IPS-NIHi7 (cell line): Measurements from ENCODE around the gene HAGHL.
"Not testable (repeated sequence)": the region's sequence is repeated elsewhere in the genome, so short reads cannot be mapped to it uniquely, and the experiment has no call there.

Source experiments
- DNase-seq: peaks from one replicate; pipeline ENCODE4 v3.0.0; 2012; ENCODE audit warnings: mixed read lengths; ENCODE audit errors: extremely low spot score

The HAGHL gene

DNA sequence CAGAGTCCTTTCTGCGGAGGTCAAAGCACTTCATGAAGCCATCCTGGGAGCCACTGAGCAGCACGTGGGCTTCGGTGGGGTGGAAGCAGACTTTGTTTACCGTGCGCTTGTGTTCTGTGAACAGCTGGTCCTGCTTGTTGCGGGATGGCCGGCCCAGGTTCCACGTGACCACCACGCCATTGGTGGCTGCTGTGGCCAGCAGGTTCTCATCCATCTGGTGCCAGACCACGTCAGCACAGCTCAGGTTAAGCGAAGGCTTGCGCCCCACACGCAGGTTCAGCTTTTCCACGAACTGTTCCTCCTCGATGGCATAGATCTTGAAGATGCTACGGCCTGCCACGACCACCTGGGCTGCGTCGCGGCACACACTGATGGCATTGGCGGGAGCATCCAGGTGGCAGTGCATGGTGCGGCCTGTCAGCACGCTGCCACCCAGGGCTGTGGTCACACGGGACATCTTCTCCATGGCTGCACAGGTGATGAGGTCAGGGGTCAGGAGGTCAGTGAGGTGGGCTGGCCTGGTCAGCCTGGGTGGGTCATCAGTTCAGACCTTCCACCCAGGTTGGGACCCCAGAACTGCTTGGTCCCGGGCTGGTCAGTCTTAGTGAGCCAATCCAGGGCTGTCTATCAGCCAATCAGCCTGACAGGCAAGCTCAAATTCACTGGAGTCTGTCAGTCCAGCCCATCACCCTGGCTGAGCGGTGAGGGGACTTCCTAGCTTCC is 37.6 kb upstream of the HAGHL start:
- DNase-seq, result no peak

DNA sequence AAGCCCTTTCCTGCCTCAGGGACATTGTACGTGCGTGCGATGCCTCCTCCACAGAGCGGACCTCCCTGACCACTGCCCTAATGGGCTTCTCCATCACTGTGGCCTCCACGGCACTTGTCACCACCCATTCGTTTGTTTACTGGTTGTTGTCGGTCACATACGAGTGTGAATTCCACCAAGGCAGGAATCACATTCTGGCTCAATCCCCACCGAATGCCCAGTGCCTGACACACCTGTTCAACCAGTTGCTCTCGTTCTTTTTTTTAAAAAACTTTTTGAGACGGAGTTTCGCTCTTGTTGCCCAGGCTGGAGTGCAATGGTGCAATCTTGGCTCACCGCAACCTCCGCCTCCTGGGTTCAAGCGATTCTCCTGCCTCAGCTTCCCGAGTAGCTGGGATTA is 35.7 kb upstream of the HAGHL start:
- DNase-seq, result not testable (repeated sequence)

GRCh38 chr16:692356-693108 is 34.4 kb upstream of the HAGHL start:
- DNase-seq, result no peak

GRCh38 chr16:693364-693763 is 33.5 kb upstream of the HAGHL start:
- DNase-seq, result no peak

GRCh38 chr16:693766-694165 is 33.1 kb upstream of the HAGHL start:
- DNase-seq, result no peak

- no peak for DNase-seq
Measured at GRCh38 chr16:694187-694862, 32.6 kb upstream of the HAGHL start.

DNA sequence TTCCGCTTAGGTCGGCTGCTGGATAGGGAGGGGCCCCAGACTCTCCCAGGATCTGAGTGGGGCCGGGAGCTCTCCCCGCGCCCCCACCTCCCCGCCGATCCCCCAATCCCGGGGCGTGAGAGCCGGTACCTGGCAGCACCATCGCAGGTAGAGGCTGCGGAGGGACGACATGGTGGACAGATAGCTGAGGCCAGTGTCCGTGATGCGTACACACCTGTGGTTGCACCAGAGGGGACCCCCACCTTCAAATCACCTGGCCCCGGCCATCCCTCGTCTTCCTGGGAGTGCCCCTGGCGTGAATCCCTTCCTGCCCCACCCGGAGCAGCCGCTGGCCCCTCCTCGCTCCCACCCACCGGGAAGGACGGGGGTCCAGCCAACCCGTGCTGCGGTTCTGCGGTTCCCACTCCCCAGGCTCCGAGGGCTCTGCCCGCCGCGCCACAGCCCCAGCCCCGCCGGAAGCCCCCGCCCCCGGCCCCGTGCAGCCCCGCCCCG is 32.0 kb upstream of the HAGHL start:
- peak; percentile 77 for DNase-seq

DNA sequence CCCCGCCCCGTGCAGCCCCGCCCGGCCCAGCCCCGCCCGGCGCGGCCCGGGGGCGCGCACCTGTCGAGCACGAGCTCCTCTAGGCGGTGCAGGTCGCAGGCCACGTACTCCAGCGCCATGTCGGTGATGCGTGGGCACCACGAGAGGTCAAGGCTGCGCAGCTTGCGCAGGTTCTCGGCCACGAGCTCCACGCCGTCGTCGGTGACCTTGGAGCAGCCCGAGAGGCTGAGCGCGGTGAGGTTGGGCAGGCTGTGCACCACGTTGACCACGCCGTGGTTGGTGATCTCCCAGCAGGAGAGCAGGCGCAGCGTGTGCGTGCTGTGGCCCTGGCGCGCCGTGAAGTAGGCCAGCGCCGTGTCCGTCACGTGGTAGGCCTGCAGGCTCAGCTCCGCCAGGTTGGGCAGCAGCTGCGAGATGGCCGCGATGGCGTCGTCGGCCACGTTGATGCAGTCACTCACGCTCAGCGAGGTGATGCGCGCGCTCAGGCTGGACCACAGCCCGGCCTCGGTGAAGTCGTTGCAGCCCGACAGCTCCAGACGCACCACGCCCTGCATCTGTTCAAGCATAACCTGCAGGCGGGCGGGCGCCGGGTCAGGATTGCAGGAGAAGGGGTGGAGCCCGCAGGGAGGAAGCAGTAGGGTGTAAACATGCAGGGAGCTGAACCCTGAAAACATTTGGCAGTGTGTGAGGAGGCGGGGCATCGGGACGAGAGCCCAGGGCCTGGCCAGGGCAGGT is 31.4 kb upstream of the HAGHL start:
- no peak for DNase-seq

DNA sequence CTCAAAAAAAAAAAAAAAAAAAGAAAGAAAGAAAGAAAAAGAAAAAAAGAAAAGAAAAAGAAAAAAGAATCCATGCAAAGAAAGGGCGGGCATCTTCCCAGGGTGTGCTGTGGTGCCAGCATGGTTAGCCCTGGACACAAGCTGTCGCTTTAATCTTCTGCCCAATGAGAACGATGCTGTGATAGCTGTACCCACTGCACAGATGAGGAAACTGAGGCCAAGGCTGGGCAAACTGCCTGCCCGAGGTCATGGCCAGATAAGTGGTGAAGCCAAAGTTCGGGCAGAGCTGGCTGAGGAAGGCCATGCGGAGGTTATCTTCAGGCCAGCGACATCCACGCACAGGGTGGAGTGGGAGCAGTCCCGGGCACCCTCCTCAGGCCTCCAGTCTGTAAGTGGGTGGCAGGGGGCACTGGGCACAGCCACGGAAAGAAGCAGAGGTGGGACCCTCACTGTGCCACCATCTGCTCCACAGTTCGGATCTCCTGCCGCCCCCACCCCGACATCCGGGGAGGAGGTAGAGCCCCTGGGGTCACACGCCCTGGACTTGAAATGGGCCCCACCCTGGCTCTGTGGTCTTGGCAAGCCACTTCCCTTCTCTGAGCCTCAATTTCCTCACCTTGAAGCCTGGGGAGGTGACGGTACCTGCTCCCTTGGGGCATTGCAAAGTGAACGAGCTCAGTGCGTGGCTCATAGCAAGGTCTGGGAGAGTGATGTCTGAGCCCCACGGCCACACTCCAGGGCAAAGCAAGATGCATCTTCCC is 27.8 kb upstream of the HAGHL start:
- DNase-seq, result no peak

DNA sequence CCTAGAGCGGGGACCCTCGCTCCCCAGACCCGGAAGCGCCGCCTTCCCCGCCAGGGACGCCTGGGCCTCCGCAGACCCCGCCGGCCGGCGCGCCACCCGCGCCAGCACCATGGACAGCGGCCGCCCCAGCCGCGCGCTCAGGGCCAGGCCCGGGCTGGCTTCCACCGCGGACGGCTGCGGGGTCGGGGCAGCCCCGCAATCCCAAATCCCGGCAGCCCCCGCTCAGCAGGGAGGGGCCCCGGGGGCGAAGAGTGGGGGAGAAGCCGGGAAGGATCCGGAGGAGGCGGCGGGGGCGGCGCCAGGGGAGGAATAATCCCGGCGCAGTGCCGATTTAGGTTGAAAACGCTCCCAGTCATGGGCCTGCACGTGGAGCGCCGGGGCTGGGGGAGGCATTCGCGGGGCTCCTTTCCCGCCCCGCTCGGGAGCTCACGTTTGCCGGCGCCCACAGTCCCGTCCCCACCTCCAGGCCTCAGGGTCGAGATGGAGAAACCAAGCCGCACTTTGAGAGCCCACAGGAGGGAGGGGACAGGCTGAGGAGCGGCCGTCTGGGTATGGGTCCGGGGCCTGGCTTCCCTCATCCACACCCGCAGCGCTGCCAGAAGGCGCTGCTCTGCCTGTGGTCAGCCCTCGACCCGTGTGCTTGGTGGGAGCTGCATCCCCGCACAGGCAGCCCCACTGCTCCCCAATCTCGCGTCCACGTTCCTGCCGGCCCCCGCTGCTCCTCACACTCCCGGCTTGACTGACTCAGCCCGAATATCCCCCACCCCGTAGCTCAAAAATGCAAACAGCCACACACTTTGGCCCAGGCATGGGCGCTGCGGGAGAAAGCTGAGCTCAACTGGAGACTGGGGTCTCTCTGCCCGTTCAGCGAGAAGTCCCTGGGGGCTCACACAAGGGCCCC is 26.0 kb upstream of the HAGHL start:
- peak; percentile 78 for DNase-seq

- DNase-seq, result no peak
Measured at GRCh38 chr16:702341-702740, 24.6 kb upstream of the HAGHL start.

DNA sequence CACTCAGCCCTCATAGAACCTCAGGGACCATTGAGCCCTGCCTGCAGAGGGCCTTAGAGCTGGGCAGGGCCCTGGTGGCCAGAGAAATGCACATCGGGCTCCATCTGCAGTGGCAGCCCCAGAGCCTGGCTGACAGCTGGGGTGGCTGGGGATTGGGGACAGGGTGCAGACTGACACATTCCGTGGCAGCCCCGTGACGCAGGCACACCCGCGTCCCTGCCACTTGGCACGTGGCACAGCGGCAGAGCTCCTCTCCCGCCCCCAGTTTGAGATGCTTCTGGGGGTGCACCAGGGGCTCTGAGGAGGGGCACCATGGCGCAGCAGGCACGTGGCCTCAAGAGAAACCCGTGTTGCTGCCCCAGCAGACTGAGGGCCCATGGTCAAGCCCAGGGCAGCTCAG is 23.5 kb upstream of the HAGHL start:
- DNase-seq, result no peak

GRCh38 chr16:704047-704446 is 22.9 kb upstream of the HAGHL start:
- DNase-seq, result no peak

DNA sequence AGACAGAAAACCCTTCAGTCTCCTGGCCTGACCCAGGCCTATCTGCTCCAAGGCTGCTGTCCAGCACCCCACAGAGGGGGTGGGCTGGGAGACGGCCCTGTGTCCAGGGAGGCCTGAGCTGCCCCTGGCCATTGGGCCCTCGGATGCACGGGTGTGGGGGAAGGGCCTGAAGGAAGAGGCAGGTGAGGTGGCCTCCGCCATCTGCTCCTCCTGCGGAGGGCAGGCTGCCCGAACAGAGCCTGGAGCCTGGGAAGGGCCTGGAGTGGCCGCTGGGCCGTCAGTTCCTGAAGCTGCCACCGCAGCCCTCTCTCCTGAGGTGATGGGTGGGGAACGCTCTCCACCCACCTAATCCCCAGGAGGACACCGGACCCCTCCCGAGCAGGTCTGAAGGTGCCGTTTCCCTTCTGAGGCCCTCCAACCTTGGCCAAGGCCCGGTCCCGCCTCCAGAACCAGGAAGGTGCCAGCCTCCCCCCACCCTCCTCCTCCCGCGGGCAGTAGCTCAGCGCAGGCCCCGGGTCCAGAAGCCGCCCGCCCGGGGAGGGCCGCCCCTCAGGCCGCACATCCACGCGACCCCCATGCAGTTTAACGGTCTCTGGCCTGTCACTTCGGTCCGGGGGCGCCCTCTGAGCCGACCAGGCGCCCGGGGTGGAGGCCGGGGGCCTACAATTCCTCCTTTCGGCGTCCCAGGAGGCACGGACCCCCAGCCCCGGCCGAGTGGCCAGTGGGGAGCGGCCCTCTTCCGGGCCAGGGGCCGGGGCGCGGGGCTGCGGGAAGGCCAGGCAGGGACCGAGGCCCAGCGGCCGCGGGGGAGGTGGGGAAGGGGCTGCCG is 22.1 kb upstream of the HAGHL start:
- no peak for DNase-seq

DNA sequence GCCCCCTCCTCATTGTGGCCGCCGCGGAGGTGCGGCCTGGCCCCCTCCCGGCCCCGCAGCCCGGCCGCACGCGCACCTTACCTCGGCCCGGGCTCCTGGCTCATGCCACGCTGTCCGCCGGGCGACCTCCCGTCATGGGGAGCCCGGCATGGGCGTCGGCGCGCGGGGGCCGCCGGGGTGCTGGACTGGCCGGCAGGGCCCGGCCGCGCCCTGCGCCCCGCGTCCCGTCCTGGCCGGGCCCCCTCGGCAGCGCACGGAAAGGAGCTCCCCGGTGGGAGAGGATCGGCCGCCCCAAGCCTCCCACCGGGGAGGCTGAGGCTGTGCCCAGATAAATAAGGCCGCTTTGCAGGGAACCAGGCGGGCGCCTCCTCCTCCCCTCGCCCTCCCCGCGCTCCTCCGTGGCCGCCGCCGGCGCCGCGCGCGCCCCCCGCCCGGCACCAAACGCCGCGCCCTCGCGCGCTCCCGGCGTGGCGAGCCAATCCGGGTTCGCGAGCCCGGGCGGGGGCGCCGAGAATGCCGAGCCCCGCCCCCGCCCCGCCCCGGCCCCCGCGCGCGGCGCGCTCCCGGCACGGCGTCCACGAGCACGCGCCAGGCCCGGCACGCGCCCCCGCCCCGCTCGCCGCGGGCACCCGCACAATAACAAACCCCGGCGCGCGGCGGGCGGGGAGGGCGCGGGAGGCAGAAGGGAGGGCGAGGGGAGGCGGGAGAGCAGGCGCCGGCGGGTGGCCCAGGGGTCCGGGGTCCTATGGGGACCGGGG is 21.3 kb upstream of the HAGHL start, which contains the start of gene FBXL16:
Gene FBXL16, minus strand, starts transcription at position 371 of the 758 bp plus-strand sequence. CDS start 8,396 bp downstream, outside the sequence.
- DNase-seq, result peak; percentile 71

DNA sequence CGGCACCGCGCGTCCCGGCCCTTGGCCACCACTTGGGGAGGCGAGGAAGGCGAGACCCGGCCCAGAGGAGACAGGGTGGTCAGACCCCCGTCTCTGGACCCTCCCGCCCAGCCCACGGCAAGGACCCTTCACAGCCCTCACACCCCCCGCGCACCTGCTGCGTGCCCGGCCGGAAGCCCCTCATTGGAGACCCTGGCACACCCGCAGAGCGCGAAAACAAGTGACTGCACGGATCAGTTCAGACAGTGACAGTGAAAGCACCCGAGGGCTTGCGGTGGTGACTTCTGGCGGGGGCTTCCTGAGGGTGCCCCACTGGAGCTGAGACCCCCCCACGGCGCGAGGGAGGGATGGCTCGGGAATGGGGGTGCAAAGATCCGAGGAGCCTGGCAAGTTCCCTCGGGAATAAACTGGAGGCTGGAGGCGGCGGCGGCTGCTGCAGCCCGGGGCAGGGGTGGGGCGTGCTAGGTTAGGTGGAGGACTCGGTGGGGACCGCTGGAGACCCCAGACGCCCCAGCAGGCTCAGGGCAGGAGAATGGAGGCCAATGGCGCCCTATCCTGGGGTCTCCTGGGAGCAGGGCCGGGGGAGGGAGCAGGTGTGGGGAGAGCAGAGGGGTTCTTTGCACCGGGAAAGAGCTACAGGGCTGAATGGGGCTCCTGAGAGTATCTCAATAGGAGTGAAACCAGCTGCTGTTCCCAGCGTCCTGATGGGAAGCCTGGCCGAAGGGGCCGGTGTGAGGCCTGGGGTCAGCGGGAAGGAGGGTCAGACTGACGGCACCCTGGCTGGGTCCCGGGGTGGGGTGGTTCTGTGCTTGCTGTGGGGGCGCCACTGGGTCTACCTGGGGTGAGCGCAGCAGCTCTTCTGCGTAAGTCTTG is 20.5 kb upstream of the HAGHL start:
- DNase-seq, result no peak

GRCh38 chr16:707062-707538 is 19.8 kb upstream of the HAGHL start:
- DNase-seq, result no peak
